GM12864 (cell line): ENCODE measurements around the gene ZNF365.

Experiments used
- DNase-seq: peaks from one replicate; pipeline ENCODE4 v3.0.0-alpha.2; 2011; ENCODE audit warnings: low read depth
- H3K4me3 ChIP-seq: 2 replicates; pipeline ENCODE4 v1.5.1; 2011; ENCODE audit warnings: mild to moderate bottlenecking, low read depth, low read length, control low read depth
- TF ChIP-seq, protein P1 (sequence below): IDR thresholded peaks from 2 replicates; pipeline ENCODE4 v1.5.1; 2011; ENCODE audit warnings: low read depth, mild to moderate bottlenecking, moderate library complexity, low read length, control low read depth, inconsistent platforms; ENCODE audit errors: missing control alignments

ZNF365 gene

GRCh38 chr10:62384447-62385081 lies 10.4 kb downstream of the ZNF365 start:
- TF ChIP-seq, protein P1, sequence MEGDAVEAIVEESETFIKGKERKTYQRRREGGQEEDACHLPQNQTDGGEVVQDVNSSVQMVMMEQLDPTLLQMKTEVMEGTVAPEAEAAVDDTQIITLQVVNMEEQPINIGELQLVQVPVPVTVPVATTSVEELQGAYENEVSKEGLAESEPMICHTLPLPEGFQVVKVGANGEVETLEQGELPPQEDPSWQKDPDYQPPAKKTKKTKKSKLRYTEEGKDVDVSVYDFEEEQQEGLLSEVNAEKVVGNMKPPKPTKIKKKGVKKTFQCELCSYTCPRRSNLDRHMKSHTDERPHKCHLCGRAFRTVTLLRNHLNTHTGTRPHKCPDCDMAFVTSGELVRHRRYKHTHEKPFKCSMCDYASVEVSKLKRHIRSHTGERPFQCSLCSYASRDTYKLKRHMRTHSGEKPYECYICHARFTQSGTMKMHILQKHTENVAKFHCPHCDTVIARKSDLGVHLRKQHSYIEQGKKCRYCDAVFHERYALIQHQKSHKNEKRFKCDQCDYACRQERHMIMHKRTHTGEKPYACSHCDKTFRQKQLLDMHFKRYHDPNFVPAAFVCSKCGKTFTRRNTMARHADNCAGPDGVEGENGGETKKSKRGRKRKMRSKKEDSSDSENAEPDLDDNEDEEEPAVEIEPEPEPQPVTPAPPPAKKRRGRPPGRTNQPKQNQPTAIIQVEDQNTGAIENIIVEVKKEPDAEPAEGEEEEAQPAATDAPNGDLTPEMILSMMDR = no peak
- no peak for DNase-seq

DNA sequence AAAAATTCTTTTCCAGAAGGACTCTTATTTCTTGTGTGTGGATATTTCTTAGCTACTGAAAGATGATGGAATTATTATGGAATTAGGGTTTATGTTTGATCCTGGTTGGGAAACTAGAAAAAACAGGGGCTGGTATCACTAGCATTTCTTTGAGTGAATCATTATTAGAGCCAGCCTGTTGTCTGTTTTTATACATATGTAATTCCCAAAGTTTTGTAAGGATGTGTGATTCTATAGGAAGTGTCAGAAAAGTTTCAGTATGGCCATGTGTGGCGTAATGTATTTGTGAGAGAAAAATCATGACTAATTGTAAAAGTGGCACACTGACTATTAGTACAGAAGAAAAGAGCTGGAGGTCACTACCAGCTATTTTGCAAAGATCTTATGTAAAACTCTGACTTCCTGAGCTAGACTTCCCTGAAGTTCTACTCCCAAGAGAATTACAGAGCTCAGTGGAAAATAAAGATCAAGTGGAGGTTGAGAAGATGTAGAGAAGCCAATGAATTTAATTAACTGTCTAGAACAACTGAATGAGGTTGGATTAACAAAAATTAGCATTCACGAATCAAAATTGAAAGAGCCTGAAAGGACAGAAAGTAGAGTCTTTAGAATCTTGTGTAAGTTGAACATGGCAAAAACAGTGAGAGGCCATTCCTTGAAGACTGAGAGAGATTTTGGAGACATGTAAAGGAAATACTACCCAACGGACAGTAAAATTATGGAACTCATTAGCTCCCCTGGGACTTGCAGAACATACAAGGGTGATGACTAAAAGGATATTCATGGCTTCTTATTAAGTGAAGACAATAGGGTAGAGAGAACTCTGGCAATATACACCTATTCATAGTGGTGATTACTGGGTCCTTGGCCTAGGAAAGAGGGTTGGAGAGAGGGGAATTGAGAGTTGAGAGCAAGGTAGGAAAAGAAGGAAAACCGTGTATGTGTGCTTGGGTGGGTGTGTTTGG lies 12.5 kb downstream of the ZNF365 start:
- H3K4me3 ChIP-seq = no peak overlapping the region
- TF ChIP-seq, protein P1 = no peak
- DNase-seq = no peak

More at GRCh38 chr10:62384447-62385081, 10.4 kb downstream of the ZNF365 start:
- no peak overlapping the region for H3K4me3 ChIP-seq

DNA sequence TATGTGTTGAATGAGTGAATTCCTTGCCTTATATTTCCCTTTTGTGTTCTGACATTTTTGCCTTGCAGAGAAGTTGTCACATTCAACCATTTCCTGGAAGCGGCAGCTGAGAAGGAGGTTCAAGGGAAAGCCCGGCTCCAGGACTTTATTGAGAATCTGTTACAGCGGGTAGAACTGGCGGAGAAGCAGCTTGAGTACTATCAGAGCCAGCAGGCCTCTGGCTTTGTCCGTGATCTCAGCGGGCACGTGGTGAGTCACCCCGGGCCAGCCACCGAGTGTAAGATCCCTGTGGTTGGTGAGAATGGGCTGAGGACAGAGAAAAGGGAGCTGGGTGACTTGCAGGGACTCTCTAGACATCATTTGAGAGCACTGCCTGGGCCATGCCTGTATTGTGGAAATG lies 14.2 kb downstream of the ZNF365 start:
- no peak for DNase-seq
- H3K4me3 ChIP-seq = no peak overlapping the region
- TF ChIP-seq, protein P1 = no peak

- DNase-seq = no peak
- H3K4me3 ChIP-seq = no peak overlapping the region
- TF ChIP-seq, protein P1 = no peak
Measured at GRCh38 chr10:62390497-62391176, 16.5 kb downstream of the ZNF365 start.

DNA sequence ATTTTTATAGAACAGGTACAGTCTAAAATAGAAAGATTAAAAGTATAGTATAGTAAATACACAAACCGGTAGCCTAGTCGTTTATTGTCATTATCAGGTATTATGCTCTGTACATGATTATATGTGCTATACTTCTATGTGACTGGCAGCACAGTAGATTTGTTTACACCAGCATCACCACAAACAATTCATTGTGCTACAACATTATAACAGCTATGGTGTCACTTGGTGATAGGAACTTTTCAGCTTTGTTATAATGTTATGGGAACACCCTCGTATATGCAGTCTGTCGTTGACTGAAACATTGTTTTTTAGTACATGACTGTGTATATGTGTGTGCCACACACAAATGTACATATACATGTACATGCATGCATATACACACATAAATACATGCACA lies 19.1 kb downstream of the ZNF365 start:
- H3K4me3 ChIP-seq = no peak overlapping the region
- no peak for DNase-seq
- TF ChIP-seq, protein P1 = no peak

DNA sequence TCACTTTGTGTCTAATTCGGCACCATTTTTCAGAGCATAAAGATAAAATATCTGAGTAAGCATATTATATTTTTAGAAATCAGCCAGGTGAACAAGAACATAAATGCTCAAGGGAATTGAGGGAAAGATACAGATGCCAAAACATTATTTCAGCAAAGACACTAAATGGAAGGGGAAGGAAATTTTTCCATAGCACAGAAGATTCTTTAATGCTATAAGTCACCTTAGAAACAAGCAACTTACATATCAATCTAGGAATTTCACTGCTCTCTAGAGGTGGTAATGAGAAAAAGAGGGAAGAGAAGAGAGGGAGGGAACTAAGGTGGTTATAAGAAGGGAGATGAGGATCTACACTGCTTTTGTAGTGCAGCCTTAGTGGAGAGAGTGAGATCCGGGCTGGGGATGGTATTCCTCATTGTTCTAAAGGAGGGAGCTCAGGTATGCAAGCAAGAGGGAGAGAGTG lies 20.4 kb downstream of the ZNF365 start:
- no peak overlapping the region for H3K4me3 ChIP-seq
- no peak for DNase-seq
- TF ChIP-seq, protein P1 = no peak
